ENCODE data around the gene DNMT1.

DNMT1 gene

GRCh38 chr19:10092648-10093294, 102.0 kb downstream of the DNMT1 start:
- no peak for DNase-seq

GRCh38 chr19:10091895-10092641, 102.7 kb downstream of the DNMT1 start:
- no peak for DNase-seq

DNA sequence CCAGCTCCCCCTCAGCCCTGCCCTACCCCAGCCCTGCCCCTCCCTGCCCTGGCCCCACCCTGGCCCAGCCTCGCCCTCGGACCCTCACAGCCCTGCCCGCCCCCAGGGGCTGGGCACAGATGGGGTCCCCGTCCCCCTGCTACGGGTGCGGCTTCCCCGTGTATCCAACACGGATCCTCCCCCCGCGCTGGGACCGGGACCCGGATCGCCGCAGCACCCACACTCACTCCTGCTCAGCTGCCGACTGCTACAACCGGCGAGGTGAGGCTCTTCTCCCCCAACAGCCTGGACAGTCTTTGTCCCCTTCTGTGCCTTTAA, 103.4 kb downstream of the DNMT1 start:
- DNase-seq = no peak

- DNase-seq = no peak
Measured at GRCh38 chr19:10089801-10090375, 104.9 kb downstream of the DNMT1 start.

- DNase-seq = no peak
Measured at GRCh38 chr19:10088949-10089554, 105.7 kb downstream of the DNMT1 start.

GRCh38 chr19:10087296-10088061, 107.3 kb downstream of the DNMT1 start:
- DNase-seq = no peak

GRCh38 chr19:10086591-10087192, 108.1 kb downstream of the DNMT1 start:
- DNase-seq = no peak

GRCh38 chr19:10085641-10086590, 108.8 kb downstream of the DNMT1 start, which contains the start of gene SHFL:
Gene SHFL, plus strand, starts transcription at chr19:10086317. Its CDS starts 111 bp downstream, at chr19:10086428.
- DNase-seq = peak; percentile 68

DNA sequence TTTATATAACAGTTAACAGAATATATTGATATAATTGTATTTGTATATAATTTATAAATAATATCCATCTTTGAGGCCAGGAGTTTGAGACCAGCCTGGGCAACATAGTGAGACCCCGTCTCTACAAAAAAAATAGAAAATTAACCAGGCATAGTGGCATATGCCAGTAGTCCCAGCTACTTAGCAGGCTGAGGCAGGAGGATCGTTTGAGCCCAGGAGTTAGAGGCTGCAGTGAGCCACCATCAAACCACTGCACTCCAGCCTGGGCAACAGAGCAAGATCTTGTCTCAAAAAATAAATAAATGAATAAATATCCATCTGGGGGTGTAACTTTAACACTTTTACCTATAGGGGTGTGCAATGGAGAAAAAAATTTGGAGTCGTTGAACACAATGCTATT, 110.0 kb downstream of the DNMT1 start:
- DNase-seq = no peak

- DNase-seq = no peak
Measured at GRCh38 chr19:10083911-10084310, 110.8 kb downstream of the DNMT1 start.
